Measurements from ENCODE around the gene RIOX2. TPM values are rescaled to one million over a fixed set of nuclear protein-coding genes. Genes with fewer than 3 reads are reported as not detected.
"Not testable (repeated sequence)": the region's sequence is repeated elsewhere in the genome, so short reads cannot be mapped to it uniquely, and the experiment has no call there.

RIOX2 gene
- total RNA-seq, 1 experiment from 2014 or later = 28.4 TPM

DNA sequence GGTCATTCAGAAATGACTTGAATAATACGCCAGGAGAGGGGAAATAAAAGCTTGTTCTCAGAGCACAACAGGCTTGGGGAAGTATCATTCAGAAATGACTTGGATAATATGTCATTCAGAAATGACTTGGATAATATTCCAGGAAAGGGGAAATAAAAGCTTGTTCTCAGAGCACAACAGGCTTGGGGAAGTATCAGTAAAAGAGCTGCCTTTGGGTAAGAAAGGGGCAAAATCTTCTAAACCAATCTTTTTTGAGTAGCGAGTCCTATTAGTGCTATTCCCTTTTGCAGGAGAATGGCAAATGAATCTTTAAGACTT, 42.0 kb upstream of the RIOX2 start:
- no TSS peak for BruUV-seq (replicated peaks)
- no peak overlapping the region for H3K27ac ChIP-seq (ENCODE audit: low read depth, low read length, poor library complexity, severe bottlenecking)
- H3K9me3 ChIP-seq (ENCODE audit: low read depth, low read length, poor library complexity, severe bottlenecking) = no peaks in the 10 kb centered on the region
- intact Hi-C loops (cut with micrococcal nuclease; ENCODE audit: unreplicated experiment) = no loop called here
- TF ChIP-seq, protein P1, sequence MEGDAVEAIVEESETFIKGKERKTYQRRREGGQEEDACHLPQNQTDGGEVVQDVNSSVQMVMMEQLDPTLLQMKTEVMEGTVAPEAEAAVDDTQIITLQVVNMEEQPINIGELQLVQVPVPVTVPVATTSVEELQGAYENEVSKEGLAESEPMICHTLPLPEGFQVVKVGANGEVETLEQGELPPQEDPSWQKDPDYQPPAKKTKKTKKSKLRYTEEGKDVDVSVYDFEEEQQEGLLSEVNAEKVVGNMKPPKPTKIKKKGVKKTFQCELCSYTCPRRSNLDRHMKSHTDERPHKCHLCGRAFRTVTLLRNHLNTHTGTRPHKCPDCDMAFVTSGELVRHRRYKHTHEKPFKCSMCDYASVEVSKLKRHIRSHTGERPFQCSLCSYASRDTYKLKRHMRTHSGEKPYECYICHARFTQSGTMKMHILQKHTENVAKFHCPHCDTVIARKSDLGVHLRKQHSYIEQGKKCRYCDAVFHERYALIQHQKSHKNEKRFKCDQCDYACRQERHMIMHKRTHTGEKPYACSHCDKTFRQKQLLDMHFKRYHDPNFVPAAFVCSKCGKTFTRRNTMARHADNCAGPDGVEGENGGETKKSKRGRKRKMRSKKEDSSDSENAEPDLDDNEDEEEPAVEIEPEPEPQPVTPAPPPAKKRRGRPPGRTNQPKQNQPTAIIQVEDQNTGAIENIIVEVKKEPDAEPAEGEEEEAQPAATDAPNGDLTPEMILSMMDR (conservative IDR thresholded peaks at IDR 0.05; ENCODE audit: low read depth, low read length) = no peak
- no peak overlapping the region for H3K4me3 ChIP-seq (ENCODE audit: low read depth, low read length, poor library complexity, severe bottlenecking)
- no peaks in the 10 kb centered on the region for H3K36me3 ChIP-seq (ENCODE audit: insufficient read depth, low read length, poor library complexity, severe bottlenecking)
- no peaks in the 10 kb centered on the region for H3K27me3 ChIP-seq (replicated peaks; ENCODE audit: insufficient read depth, low read depth, low read length, poor library complexity)
- ChIA-PET POLR2A (ENCODE audit: low non-redundant PET) (no interaction called here), CTCF (no interaction called here)
- DNase-seq (ENCODE audit: low spot score) = no peak
- peaks cover 7% of the 10 kb centered on the region for H3K4me1 ChIP-seq (ENCODE audit: insufficient read depth, low read length, poor library complexity, severe bottlenecking)

DNA sequence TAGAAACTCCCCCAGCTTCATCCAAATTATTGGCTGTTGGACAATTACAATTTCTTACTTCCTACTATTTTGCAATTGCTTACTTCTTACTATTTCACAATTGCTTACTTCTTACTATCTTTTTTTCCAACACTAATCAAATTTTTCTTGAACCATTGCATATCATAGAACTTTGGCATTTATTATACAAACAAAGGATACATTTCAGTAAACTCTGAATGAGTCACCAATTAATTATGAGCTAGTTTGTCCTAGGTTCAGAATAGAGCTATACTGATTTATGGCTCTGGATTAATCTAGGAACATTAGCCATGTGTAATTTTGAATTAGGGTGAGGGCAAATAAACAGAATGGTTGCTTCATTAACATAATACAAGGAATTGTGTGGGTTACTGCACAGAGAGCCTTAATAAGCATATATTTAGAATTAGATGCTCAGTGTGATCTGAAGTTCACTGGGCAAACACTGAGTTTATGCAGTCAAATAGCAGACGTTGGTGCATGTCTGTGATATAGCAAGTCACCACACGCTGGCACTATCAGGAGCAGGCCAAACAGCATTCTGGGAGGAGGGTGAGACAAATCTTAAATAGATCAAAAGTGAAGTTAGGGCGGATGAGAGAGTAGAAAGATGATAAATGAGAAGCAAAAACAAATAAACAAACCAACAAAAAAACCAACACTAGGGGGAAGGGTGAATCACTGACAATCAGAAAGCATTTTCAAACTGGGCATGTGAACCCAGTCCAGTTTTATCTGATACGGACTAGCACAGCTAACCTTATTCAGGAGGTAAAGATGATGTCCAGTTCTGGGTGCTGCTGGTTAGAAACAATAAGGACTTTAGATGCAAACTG, 41.4 kb upstream of the RIOX2 start:
- ChIA-PET POLR2A (ENCODE audit: low non-redundant PET) (no interaction called here), CTCF (interaction anchor here (1.4 kb wide), 1 partner anchor 10 kb away, joined by 3 read pairs; no protein-coding TSS in a partner anchor)
- no peaks in the 10 kb centered on the region for H3K9me3 ChIP-seq (ENCODE audit: low read depth, low read length, poor library complexity, severe bottlenecking)
- DNase-seq (ENCODE audit: low spot score) = peak; percentile 31
- H3K4me3 ChIP-seq (ENCODE audit: low read depth, low read length, poor library complexity, severe bottlenecking) = no peak overlapping the region
- BruUV-seq (replicated peaks) = no TSS peak
- peaks cover 7% of the 10 kb centered on the region for H3K4me1 ChIP-seq (ENCODE audit: insufficient read depth, low read length, poor library complexity, severe bottlenecking)
- no peak overlapping the region for H3K27ac ChIP-seq (ENCODE audit: low read depth, low read length, poor library complexity, severe bottlenecking)
- H3K36me3 ChIP-seq (ENCODE audit: insufficient read depth, low read length, poor library complexity, severe bottlenecking) = no peaks in the 10 kb centered on the region
- TF ChIP-seq, protein P1 (conservative IDR thresholded peaks at IDR 0.05; ENCODE audit: low read depth, low read length) = 0 out of 2 replicates have a peak, but pooled peaks have one; percentile 21
- no peak for TF ChIP-seq EZH2 (IDR thresholded peaks at IDR 0.05; ENCODE audit: borderline replicate concordance, low read depth, low read length, poor library complexity, severe bottlenecking)
- H3K27me3 ChIP-seq (replicated peaks; ENCODE audit: insufficient read depth, low read depth, low read length, poor library complexity) = no peaks in the 10 kb centered on the region
- intact Hi-C loops (cut with micrococcal nuclease; ENCODE audit: unreplicated experiment) = no loop called here

DNA sequence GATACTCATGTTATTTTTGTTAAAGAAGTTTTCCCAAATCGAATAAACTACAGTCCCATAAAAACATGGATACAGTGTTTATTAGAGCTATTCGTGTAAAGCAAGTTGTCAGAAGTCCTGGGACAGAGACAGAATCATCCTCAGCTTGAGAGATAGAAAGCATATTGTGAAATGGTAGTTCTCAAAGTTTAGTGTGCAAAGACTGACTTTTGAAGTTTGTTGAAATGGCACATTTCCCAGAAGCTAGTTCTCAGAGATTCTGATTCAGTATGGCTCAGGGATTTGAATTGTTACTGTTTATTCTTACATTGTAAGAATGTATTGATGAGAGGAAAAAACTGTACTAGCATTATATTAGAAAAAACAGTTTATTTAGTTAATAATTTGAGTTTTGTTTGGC, 40.7 kb upstream of the RIOX2 start:
- H3K36me3 ChIP-seq (ENCODE audit: insufficient read depth, low read length, poor library complexity, severe bottlenecking) = no peaks in the 10 kb centered on the region
- ChIA-PET CTCF (interaction anchor here (1.4 kb wide), 1 partner anchor 10 kb away, joined by 3 read pairs; no protein-coding TSS in a partner anchor), POLR2A (ENCODE audit: low non-redundant PET) (no interaction called here)
- H3K4me1 ChIP-seq (ENCODE audit: insufficient read depth, low read length, poor library complexity, severe bottlenecking) = peaks cover 7% of the 10 kb centered on the region
- no peak overlapping the region for H3K27ac ChIP-seq (ENCODE audit: low read depth, low read length, poor library complexity, severe bottlenecking)
- H3K27me3 ChIP-seq (replicated peaks; ENCODE audit: insufficient read depth, low read depth, low read length, poor library complexity) = no peaks in the 10 kb centered on the region
- intact Hi-C loops (cut with micrococcal nuclease; ENCODE audit: unreplicated experiment) = no loop called here
- no peak for TF ChIP-seq EZH2 (IDR thresholded peaks at IDR 0.05; ENCODE audit: borderline replicate concordance, low read depth, low read length, poor library complexity, severe bottlenecking)
- TF ChIP-seq, protein P1 (conservative IDR thresholded peaks at IDR 0.05; ENCODE audit: low read depth, low read length) = no peak
- no peak for DNase-seq (ENCODE audit: low spot score)
- H3K4me3 ChIP-seq (ENCODE audit: low read depth, low read length, poor library complexity, severe bottlenecking) = no peak overlapping the region
- H3K9me3 ChIP-seq (ENCODE audit: low read depth, low read length, poor library complexity, severe bottlenecking) = no peaks in the 10 kb centered on the region
- BruUV-seq (replicated peaks) = no TSS peak

DNA sequence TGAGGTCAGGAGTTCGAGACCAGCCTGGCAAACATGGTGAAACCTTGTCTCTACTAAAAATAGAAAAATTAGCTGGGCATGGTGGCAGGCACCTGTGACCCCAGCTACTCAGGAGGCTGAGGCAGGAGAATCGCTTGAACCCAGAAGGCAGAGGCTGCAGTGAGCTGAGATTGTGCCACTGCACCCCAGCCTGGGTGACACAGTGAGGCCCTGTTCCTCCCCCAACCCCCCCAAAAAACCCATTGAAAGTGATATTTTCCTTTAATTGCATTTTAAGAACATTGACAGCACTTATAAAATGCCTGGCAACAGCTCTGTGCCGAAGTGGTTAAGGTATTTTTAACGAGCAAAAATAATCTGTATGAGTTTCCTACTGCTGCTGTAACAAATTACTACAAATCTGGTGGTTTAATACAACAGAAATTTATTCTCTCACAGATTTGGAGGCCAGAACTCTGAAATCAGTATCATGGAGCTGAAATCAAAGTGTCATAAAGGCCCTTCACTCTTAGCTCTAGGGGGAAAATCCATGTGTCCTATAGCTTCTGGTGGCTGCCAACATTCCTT, 38.7 kb upstream of the RIOX2 start:
- H3K9me3 ChIP-seq (ENCODE audit: low read depth, low read length, poor library complexity, severe bottlenecking); BruUV-seq (replicated peaks); POLR2A ChIA-PET (ENCODE audit: low non-redundant PET); H3K27ac ChIP-seq (ENCODE audit: low read depth, low read length, poor library complexity, severe bottlenecking); H3K4me3 ChIP-seq (ENCODE audit: low read depth, low read length, poor library complexity, severe bottlenecking); H3K4me1 ChIP-seq (ENCODE audit: insufficient read depth, low read length, poor library complexity, severe bottlenecking); DNase-seq (ENCODE audit: low spot score); H3K36me3 ChIP-seq (ENCODE audit: insufficient read depth, low read length, poor library complexity, severe bottlenecking); intact Hi-C loops (cut with micrococcal nuclease; ENCODE audit: unreplicated experiment); H3K27me3 ChIP-seq (replicated peaks; ENCODE audit: insufficient read depth, low read depth, low read length, poor library complexity): not testable (repeated sequence)
- CTCF ChIA-PET = interaction anchor here (1.2 kb wide), 1 partner anchor 11 kb away, joined by 7 read pairs; no protein-coding TSS in a partner anchor

Measured in A673 (cell line).